Endothelial cell (in vitro differentiated cells): ENCODE measurements around the gene PGF. TPM values are rescaled to one million over a fixed set of nuclear protein-coding genes. Genes with fewer than 3 reads are reported as not detected.

Experiments used
- DNase-seq: peaks from one replicate; pipeline ENCODE4 v3.0.0; 2021; ENCODE audit warnings: low spot score
- H3K27ac Mint-ChIP-seq: one replicate; pipeline ENCODE4 v1.8.0; 2021; ENCODE audit warnings: mixed read lengths, inconsistent platforms; ENCODE audit not compliant: unreplicated experiment
- H3K27me3 Mint-ChIP-seq: one replicate; pipeline ENCODE4 v1.8.0; 2021; ENCODE audit warnings: mild to moderate bottlenecking, moderate library complexity, mixed read lengths, inconsistent platforms; ENCODE audit not compliant: unreplicated experiment
- H3K36me3 Mint-ChIP-seq: one replicate; pipeline ENCODE4 v1.8.0; 2021; ENCODE audit warnings: mild to moderate bottlenecking, low read depth, mixed read lengths, inconsistent platforms; ENCODE audit not compliant: unreplicated experiment
- H3K4me1 Mint-ChIP-seq: one replicate; pipeline ENCODE4 v1.8.0; 2021; ENCODE audit warnings: mild to moderate bottlenecking, mixed read lengths, inconsistent platforms; ENCODE audit not compliant: unreplicated experiment
- H3K4me3 Mint-ChIP-seq: one replicate; pipeline ENCODE4 v1.8.0; 2021; ENCODE audit warnings: mild to moderate bottlenecking, mixed read lengths, inconsistent platforms; ENCODE audit not compliant: unreplicated experiment
- H3K9me3 Mint-ChIP-seq: one replicate; pipeline ENCODE4 v1.8.0; 2021; ENCODE audit warnings: mixed read lengths, inconsistent platforms; ENCODE audit not compliant: unreplicated experiment
- CTCF ChIP-seq: fragments of 200-600 bp; sonication (generic); IDR thresholded peaks from one replicate; pipeline ENCODE4 v1.5.0; 2021; ENCODE audit warnings: antibody characterized with exemption; ENCODE audit not compliant: unreplicated experiment
- total RNA-seq: library from RNA; stranded (reverse); fragmentation: NEBNext Ultra II Directional; extraction: Animal tissue kit (Norgen Biotek cat#: 25700); gene quantifications from one replicate; pipeline ENCODE4 v1.2.1, GENCODE V29; 2021; ENCODE audit not compliant: unreplicated experiment

The PGF gene
- total RNA-seq, 1 donor from 2014 or later: 6.5 TPM

- H3K9me3 Mint-ChIP-seq: no peaks in the 10 kb centered on the region
- no peak overlapping the region for H3K27ac Mint-ChIP-seq
- peaks cover 4% of the 10 kb centered on the region for H3K36me3 Mint-ChIP-seq
- H3K4me1 Mint-ChIP-seq: no peaks in the 10 kb centered on the region
- H3K27me3 Mint-ChIP-seq: peaks cover 5% of the 10 kb centered on the region
- DNase-seq: no peak
- no peak overlapping the region for H3K4me3 Mint-ChIP-seq
- no peak for TF ChIP-seq CTCF
Observed at GRCh38 chr14:74968811-74969210, 13.4 kb upstream of the PGF start.

DNA sequence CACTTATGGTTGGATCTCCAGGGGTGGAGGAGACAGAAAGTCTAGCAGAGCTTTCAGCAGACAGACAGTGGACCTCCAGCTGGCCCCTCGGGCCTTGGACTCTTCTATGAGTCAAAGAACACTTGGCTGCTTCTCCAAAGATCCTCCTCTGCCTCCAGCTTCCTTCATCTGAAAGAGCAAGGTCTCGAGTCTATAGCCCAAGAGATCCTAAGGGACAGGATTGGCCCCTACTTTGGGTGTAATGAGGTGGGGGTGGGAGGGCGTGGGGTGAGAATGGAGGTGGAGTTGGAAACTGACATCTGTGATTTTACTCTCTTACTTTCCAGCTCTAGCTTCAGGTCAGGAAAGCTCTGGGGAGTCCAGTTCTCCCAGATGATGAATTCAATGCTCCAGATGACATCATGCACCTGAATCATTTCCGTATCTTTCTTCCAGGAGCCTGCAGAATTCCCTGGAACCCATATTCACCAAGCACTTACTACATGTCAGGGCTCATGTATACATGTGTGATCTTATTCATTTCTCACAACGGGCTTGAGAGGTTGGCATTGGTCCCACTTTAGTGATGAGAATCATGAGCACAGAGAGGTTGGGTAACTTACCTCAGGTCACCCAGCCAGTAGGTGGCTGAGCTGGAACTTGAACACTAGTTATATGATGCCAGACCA is 10.2 kb upstream of the PGF start:
- TF ChIP-seq CTCF: no peak
- peaks cover 4% of the 10 kb centered on the region for H3K4me1 Mint-ChIP-seq

GRCh38 chr14:74964787-74965485 is 9.5 kb upstream of the PGF start:
- peaks cover 5% of the 10 kb centered on the region for H3K27me3 Mint-ChIP-seq
- no peak for TF ChIP-seq CTCF
- no peak overlapping the region for H3K4me3 Mint-ChIP-seq
- no peak overlapping the region for H3K27ac Mint-ChIP-seq
- peaks cover 4% of the 10 kb centered on the region for H3K36me3 Mint-ChIP-seq
- H3K9me3 Mint-ChIP-seq: no peaks in the 10 kb centered on the region
- no peak for DNase-seq
- peaks cover 4% of the 10 kb centered on the region for H3K4me1 Mint-ChIP-seq

More for the DNA sequence above, 10.2 kb upstream of the PGF start:
- H3K27me3 Mint-ChIP-seq: peaks cover 5% of the 10 kb centered on the region
- H3K4me3 Mint-ChIP-seq: no peak overlapping the region
- DNase-seq: no peak
- H3K36me3 Mint-ChIP-seq: peaks cover 4% of the 10 kb centered on the region
- no peak overlapping the region for H3K27ac Mint-ChIP-seq
- no peaks in the 10 kb centered on the region for H3K9me3 Mint-ChIP-seq

- no peak for TF ChIP-seq CTCF
- peaks cover 5% of the 10 kb centered on the region for H3K27me3 Mint-ChIP-seq
- H3K4me1 Mint-ChIP-seq: peaks cover 4% of the 10 kb centered on the region
- no peak overlapping the region for H3K4me3 Mint-ChIP-seq
- no peak for DNase-seq
- no peak overlapping the region for H3K27ac Mint-ChIP-seq
- peaks cover 4% of the 10 kb centered on the region for H3K36me3 Mint-ChIP-seq
- H3K9me3 Mint-ChIP-seq: no peaks in the 10 kb centered on the region
Observed at GRCh38 chr14:74963705-74964271, 8.4 kb upstream of the PGF start.
